HL-60 (cell line): ENCODE results near the gene PRSS33.

Experiments used
- TF ChIP-seq, protein P1 (sequence below): IDR thresholded peaks from one replicate; pipeline ENCODE4 v1.5.1; 2011; ENCODE audit warnings: low read length, control low read depth, inconsistent platforms; ENCODE audit not compliant: insufficient read depth
- TF ChIP-seq, protein P2 (sequence below): IDR thresholded peaks from 2 replicates; pipeline ENCODE4 v1.6.1; 2012; ENCODE audit warnings: low read depth; ENCODE audit not compliant: insufficient replicate concordance

- TF ChIP-seq, protein P1, sequence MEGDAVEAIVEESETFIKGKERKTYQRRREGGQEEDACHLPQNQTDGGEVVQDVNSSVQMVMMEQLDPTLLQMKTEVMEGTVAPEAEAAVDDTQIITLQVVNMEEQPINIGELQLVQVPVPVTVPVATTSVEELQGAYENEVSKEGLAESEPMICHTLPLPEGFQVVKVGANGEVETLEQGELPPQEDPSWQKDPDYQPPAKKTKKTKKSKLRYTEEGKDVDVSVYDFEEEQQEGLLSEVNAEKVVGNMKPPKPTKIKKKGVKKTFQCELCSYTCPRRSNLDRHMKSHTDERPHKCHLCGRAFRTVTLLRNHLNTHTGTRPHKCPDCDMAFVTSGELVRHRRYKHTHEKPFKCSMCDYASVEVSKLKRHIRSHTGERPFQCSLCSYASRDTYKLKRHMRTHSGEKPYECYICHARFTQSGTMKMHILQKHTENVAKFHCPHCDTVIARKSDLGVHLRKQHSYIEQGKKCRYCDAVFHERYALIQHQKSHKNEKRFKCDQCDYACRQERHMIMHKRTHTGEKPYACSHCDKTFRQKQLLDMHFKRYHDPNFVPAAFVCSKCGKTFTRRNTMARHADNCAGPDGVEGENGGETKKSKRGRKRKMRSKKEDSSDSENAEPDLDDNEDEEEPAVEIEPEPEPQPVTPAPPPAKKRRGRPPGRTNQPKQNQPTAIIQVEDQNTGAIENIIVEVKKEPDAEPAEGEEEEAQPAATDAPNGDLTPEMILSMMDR, result no peak
- TF ChIP-seq, protein P2, sequence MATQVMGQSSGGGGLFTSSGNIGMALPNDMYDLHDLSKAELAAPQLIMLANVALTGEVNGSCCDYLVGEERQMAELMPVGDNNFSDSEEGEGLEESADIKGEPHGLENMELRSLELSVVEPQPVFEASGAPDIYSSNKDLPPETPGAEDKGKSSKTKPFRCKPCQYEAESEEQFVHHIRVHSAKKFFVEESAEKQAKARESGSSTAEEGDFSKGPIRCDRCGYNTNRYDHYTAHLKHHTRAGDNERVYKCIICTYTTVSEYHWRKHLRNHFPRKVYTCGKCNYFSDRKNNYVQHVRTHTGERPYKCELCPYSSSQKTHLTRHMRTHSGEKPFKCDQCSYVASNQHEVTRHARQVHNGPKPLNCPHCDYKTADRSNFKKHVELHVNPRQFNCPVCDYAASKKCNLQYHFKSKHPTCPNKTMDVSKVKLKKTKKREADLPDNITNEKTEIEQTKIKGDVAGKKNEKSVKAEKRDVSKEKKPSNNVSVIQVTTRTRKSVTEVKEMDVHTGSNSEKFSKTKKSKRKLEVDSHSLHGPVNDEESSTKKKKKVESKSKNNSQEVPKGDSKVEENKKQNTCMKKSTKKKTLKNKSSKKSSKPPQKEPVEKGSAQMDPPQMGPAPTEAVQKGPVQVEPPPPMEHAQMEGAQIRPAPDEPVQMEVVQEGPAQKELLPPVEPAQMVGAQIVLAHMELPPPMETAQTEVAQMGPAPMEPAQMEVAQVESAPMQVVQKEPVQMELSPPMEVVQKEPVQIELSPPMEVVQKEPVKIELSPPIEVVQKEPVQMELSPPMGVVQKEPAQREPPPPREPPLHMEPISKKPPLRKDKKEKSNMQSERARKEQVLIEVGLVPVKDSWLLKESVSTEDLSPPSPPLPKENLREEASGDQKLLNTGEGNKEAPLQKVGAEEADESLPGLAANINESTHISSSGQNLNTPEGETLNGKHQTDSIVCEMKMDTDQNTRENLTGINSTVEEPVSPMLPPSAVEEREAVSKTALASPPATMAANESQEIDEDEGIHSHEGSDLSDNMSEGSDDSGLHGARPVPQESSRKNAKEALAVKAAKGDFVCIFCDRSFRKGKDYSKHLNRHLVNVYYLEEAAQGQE, result no peak
Observed at GRCh38 chr16:2775765-2776499, 11.4 kb downstream of the PRSS33 start.
